HepG2 (cell line): ENCODE measurements around the gene PTGR2. TPM values are rescaled to one million over a fixed set of nuclear protein-coding genes. Genes with fewer than 3 reads are reported as not detected.
A peak's percentile ranks its signal among the peaks of the same experiment; 100 is the strongest.

Experiments used
- ADNP ChIP-seq: sonication (generic); formaldehyde crosslinking; IDR thresholded peaks from 2 replicates; pipeline ENCODE4 v1.4.0; 2020; ENCODE audit warnings: missing genetic modification reagents
- CBX5 ChIP-seq: sonication (generic); formaldehyde crosslinking; IDR thresholded peaks from 2 replicates; pipeline ENCODE4 v1.4.0; 2020; ENCODE audit warnings: missing genetic modification reagents, borderline replicate concordance
- GABPB1 ChIP-seq: IDR thresholded peaks from 2 replicates; pipeline ENCODE4 v1.6.1; 2016; ENCODE audit warnings: mild to moderate bottlenecking, missing genetic modification reagents, moderate library complexity, missing compliant biosample characterization
- MED1 ChIP-seq: sonication (generic); formaldehyde crosslinking; IDR thresholded peaks from 2 replicates; pipeline ENCODE4 v1.4.0; 2020; ENCODE audit warnings: missing genetic modification reagents
- PITX1 ChIP-seq: sonication (generic); formaldehyde crosslinking; IDR thresholded peaks from 2 replicates; pipeline ENCODE4 v1.5.1; 2020; ENCODE audit warnings: mild to moderate bottlenecking, missing genetic modification reagents
- RFX3 ChIP-seq: IDR thresholded peaks from 2 replicates; pipeline ENCODE4 v1.6.1; 2016; ENCODE audit warnings: missing biosample characterization, missing genetic modification reagents
- TBX2 ChIP-seq: sonication (generic); formaldehyde crosslinking; IDR thresholded peaks from 2 replicates; pipeline ENCODE4 v1.5.0; 2020; ENCODE audit warnings: missing genetic modification reagents, mild to moderate bottlenecking, borderline replicate concordance
- YEATS2 ChIP-seq: sonication (generic); formaldehyde crosslinking; IDR thresholded peaks from 2 replicates; pipeline ENCODE4 v1.4.0; 2020; ENCODE audit warnings: missing genetic modification reagents, borderline replicate concordance
- ZMAT3 ChIP-seq: sonication (generic); formaldehyde crosslinking; conservative IDR thresholded peaks from 2 replicates; pipeline ENCODE4 v1.7.0; 2021; ENCODE audit warnings: missing genetic modification reagents
- ZNF30 ChIP-seq: sonication (generic); formaldehyde crosslinking; IDR thresholded peaks from 2 replicates; pipeline ENCODE4 v1.5.0; 2020; ENCODE audit warnings: mild to moderate bottlenecking, missing genetic modification reagents
- ZNF383 ChIP-seq: sonication (generic); formaldehyde crosslinking; IDR thresholded peaks from 2 replicates; pipeline ENCODE4 v1.4.0; 2020; ENCODE audit warnings: missing genetic modification reagents, mild to moderate bottlenecking, borderline replicate concordance
- ZNF543 ChIP-seq: sonication (generic); formaldehyde crosslinking; IDR thresholded peaks from 2 replicates; pipeline ENCODE4 v1.4.0; 2020; ENCODE audit warnings: mild to moderate bottlenecking, missing genetic modification reagents
- ZNF564 ChIP-seq: sonication (generic); formaldehyde crosslinking; IDR thresholded peaks from 2 replicates; pipeline ENCODE4 v1.8.1; 2023; ENCODE audit warnings: mild to moderate bottlenecking, missing genetic modification reagents
- ZNF790 ChIP-seq: sonication (generic); formaldehyde crosslinking; IDR thresholded peaks from 2 replicates; pipeline ENCODE4 v1.8.0; 2022; ENCODE audit warnings: missing genetic modification reagents, mild to moderate bottlenecking, borderline replicate concordance
- ZNF792 ChIP-seq: IDR thresholded peaks from 2 replicates; pipeline ENCODE4 v1.6.1; 2016
- ZNF883 ChIP-seq: sonication (generic); formaldehyde crosslinking; IDR thresholded peaks from 2 replicates; pipeline ENCODE4 v1.5.1; 2020; ENCODE audit warnings: mild to moderate bottlenecking, missing genetic modification reagents; ENCODE audit errors: not compliant biosample characterization
- polyA plus RNA-seq, 8 experiments: library from polyadenylated mRNA; depleted of rRNA in 3 of 8; stranded (reverse) in 7 of 8; unstranded in 1 of 8; fragments of >200 nt; fragmentation: Illumina TruSeq in 4 of 8; extraction: Trizol in 4 of 8; gene quantifications; 2 replicates each; pipeline versions ENCODE4 v1.2.1 to v1.2.3, GENCODE V29; 2011 to 2016; ENCODE audit warnings: low read depth in 4 of 8, missing spikeins in 1 of 8, mixed read lengths in 1 of 8; ENCODE audit not compliant: insufficient read depth in 1 of 8
- total RNA-seq, 5 experiments: library from RNA; depleted of rRNA; stranded (reverse); fragments of >200 nt; fragmentation: Illumina TruSeq; extraction: Trizol; gene quantifications; 2 replicates each; pipeline ENCODE4 v1.2.3, GENCODE V29; 2016; ENCODE audit warnings: low read depth in 1 of 5
- TF ChIP-seq, protein P1 (sequence below): sonication (generic); formaldehyde crosslinking; IDR thresholded peaks from 2 replicates; pipeline ENCODE4 v1.4.0; 2020; ENCODE audit warnings: missing genetic modification reagents
- TF ChIP-seq, protein P2 (sequence below): sonication (generic); formaldehyde crosslinking; conservative IDR thresholded peaks from 2 replicates; pipeline ENCODE4 v1.5.0; 2020; ENCODE audit warnings: missing genetic modification reagents
- TF ChIP-seq, protein P3 (sequence below): sonication (generic); formaldehyde crosslinking; IDR thresholded peaks from 2 replicates; pipeline ENCODE4 v1.5.0; 2020; ENCODE audit warnings: mild to moderate bottlenecking, missing genetic modification reagents, borderline replicate concordance

PTGR2 gene
- total and polyA plus RNA-seq, 2 of the 13 experiments (the other 11 are each of a cell fraction or from before 2014, with no cell fraction given): 3.0 to 4.3 TPM

DNA sequence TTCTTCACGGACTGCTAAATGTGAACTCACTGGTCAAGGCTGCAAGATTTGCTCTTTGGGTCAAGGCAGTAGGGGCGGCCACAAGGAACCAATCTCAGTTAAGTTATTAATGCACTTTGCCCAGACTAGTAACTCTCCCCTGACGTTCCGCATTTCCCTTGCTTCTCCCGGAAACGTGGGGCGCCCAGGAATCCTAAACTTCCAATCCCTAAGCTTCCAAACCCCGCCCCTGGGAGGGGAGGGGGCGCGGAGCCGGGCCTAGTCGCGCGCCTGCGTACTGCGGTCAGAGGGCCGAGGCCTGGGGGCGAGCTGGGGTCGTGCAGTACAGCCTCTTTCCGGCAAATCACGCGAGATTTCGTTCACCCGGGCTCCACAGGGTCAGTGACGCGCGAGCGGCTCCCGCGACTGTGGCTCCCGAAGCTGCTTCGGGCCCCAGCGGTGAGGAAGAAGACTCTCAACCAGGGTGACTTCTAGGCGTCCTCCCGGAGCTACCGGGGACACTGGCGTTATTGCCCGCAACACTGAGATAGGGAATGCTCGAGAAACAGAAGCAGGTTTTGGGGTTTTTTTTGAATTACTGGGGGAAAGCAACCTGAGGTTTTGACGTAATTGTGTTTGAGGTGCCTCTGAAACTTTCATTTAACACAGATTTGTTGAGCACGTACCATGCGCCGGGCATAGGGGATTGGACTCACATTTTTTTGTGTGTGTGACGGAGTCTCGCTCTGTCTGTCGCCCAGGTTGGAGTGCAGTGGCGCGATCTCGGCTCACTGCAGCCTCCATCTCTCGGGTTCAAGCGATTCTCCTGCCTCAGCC lies at the start of gene PTGR2 (continued):
- TF ChIP-seq, protein P1, sequence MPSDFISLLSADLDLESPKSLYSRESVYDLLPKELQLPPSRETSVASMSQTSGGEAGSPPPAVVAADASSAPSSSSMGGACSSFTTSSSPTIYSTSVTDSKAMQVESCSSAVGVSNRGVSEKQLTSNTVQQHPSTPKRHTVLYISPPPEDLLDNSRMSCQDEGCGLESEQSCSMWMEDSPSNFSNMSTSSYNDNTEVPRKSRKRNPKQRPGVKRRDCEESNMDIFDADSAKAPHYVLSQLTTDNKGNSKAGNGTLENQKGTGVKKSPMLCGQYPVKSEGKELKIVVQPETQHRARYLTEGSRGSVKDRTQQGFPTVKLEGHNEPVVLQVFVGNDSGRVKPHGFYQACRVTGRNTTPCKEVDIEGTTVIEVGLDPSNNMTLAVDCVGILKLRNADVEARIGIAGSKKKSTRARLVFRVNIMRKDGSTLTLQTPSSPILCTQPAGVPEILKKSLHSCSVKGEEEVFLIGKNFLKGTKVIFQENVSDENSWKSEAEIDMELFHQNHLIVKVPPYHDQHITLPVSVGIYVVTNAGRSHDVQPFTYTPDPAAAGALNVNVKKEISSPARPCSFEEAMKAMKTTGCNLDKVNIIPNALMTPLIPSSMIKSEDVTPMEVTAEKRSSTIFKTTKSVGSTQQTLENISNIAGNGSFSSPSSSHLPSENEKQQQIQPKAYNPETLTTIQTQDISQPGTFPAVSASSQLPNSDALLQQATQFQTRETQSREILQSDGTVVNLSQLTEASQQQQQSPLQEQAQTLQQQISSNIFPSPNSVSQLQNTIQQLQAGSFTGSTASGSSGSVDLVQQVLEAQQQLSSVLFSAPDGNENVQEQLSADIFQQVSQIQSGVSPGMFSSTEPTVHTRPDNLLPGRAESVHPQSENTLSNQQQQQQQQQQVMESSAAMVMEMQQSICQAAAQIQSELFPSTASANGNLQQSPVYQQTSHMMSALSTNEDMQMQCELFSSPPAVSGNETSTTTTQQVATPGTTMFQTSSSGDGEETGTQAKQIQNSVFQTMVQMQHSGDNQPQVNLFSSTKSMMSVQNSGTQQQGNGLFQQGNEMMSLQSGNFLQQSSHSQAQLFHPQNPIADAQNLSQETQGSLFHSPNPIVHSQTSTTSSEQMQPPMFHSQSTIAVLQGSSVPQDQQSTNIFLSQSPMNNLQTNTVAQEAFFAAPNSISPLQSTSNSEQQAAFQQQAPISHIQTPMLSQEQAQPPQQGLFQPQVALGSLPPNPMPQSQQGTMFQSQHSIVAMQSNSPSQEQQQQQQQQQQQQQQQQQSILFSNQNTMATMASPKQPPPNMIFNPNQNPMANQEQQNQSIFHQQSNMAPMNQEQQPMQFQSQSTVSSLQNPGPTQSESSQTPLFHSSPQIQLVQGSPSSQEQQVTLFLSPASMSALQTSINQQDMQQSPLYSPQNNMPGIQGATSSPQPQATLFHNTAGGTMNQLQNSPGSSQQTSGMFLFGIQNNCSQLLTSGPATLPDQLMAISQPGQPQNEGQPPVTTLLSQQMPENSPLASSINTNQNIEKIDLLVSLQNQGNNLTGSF (CRISPR knock-in tag): no peak
- TF ChIP-seq, protein P2, sequence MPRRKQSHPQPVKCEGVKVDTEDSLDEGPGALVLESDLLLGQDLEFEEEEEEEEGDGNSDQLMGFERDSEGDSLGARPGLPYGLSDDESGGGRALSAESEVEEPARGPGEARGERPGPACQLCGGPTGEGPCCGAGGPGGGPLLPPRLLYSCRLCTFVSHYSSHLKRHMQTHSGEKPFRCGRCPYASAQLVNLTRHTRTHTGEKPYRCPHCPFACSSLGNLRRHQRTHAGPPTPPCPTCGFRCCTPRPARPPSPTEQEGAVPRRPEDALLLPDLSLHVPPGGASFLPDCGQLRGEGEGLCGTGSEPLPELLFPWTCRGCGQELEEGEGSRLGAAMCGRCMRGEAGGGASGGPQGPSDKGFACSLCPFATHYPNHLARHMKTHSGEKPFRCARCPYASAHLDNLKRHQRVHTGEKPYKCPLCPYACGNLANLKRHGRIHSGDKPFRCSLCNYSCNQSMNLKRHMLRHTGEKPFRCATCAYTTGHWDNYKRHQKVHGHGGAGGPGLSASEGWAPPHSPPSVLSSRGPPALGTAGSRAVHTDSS (CRISPR knock-in tag): no peak
- TF ChIP-seq ZNF564 (CRISPR knock-in tag) (peak; percentile 63; the same call in 1 of the 2 replicates), RFX3 (CRISPR knock-in tag) (no peak), ZMAT3 (peak; percentile 60; the same call in 1 of the 2 replicates), CBX5 (CRISPR knock-in tag) (peak; percentile 9; the same call in 1 of the 2 replicates), ZNF790 (CRISPR knock-in tag) (no peak), ADNP (CRISPR knock-in tag) (no peak), ZNF30 (CRISPR knock-in tag) (no peak), YEATS2 (CRISPR knock-in tag) (peak; percentile 56; the same call in 1 of the 2 replicates), MED1 (CRISPR knock-in tag) (peak; percentile 63), ZNF792 (CRISPR knock-in tag) (no peak; the same call in 1 of the 2 replicates), ZNF543 (no peak; the same call in 1 of the 2 replicates), PITX1 (CRISPR knock-in tag) (peak; percentile 60; the same call in 1 of the 2 replicates), GABPB1 (CRISPR knock-in tag) (peak; percentile 79), ZNF383 (CRISPR knock-in tag) (no peak), ZNF883 (CRISPR knock-in tag) (no peak), TBX2 (CRISPR knock-in tag) (peak; percentile 65)
- TF ChIP-seq, protein P3, sequence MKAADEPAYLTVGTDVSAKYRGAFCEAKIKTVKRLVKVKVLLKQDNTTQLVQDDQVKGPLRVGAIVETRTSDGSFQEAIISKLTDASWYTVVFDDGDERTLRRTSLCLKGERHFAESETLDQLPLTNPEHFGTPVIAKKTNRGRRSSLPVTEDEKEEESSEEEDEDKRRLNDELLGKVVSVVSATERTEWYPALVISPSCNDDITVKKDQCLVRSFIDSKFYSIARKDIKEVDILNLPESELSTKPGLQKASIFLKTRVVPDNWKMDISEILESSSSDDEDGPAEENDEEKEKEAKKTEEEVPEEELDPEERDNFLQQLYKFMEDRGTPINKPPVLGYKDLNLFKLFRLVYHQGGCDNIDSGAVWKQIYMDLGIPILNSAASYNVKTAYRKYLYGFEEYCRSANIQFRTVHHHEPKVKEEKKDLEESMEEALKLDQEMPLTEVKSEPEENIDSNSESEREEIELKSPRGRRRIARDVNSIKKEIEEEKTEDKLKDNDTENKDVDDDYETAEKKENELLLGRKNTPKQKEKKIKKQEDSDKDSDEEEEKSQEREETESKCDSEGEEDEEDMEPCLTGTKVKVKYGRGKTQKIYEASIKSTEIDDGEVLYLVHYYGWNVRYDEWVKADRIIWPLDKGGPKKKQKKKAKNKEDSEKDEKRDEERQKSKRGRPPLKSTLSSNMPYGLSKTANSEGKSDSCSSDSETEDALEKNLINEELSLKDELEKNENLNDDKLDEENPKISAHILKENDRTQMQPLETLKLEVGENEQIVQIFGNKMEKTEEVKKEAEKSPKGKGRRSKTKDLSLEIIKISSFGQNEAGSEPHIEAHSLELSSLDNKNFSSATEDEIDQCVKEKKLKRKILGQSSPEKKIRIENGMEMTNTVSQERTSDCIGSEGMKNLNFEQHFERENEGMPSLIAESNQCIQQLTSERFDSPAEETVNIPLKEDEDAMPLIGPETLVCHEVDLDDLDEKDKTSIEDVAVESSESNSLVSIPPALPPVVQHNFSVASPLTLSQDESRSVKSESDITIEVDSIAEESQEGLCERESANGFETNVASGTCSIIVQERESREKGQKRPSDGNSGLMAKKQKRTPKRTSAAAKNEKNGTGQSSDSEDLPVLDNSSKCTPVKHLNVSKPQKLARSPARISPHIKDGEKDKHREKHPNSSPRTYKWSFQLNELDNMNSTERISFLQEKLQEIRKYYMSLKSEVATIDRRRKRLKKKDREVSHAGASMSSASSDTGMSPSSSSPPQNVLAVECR (CRISPR knock-in tag): peak; percentile 66; the same call in 1 of the 2 replicates
